ENCODE measurements around the gene SCART1.

- TF ChIP-seq EZH2 (IDR thresholded peaks at IDR 0.05; ENCODE audit: insufficient read depth, poor library complexity, severe bottlenecking): no peak
- TF ChIP-seq EZH2phosphoT487 (IDR thresholded peaks at IDR 0.05; ENCODE audit: insufficient read depth, low read depth): no peak
Observed at GRCh38 chr10:133456041-133456951, 2.6 kb downstream of the SCART1 start.
